HG03097 (cell line): ENCODE data around the gene TMEM200B.
"Not testable (repeated sequence)": the region's sequence is repeated elsewhere in the genome, so short reads cannot be mapped to it uniquely, and the experiment has no call there.

ENCODE experiments used
- ATAC-seq: cut with Tn5 transposase; IDR thresholded peaks from one replicate; pipeline ENCODE4 v1.9.1; 2021; ENCODE audit not compliant: unreplicated experiment, low FRiP score

Gene TMEM200B

DNA sequence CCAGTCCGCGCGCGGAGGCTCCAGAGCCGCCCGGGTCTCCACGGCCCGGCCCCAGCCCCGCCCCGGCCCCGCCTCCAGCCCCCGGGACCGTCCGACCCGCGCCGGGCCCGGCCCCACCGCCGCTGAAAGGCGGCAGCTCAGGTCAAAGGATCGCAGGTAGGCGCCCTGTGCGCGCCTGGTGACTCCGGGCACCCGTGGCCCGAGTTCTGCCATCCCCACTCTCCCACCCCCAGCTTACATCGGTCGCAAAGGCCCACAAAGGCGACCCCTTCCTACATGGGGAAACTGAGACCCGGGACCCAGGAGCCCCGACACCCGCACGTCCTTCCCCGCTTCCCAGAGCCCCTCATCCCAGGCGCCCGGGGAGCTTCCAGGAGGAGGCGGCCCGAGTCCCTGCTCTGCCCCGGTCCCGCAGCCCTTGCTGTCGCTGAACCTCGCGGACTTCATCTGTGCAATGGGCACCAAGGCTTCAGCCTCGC, at the start of gene TMEM200B:
TSS of gene TMEM200B (minus strand) at position 17 of the 479 bp plus-strand sequence. CDS start 2,075 bp downstream, outside the sequence.
- ATAC-seq = no peak

DNA sequence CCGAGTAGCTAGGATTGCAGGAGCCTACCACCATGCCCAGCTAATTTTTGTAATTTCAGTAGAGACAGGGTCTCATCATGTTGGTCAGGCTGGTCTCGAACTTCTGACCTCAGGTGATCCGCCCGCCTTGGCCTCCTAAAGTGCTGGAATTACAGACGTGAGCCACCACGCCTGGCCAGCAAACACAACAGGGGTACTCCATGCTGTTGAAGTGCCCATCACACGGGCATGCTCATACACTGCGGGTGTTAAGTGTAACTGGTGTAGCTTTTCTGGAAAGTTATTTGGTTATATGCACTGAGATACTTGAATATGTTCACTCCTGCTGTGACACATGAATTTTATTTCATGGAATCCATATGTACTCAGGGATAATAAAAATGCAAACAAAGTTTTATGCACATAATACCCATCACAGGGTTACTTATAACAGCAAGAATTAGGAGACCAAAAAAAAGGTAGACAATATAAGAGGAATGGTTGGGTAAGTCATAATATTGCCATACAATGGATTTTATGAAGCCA, 48.8 kb upstream of the TMEM200B start:
- no peak for ATAC-seq

DNA sequence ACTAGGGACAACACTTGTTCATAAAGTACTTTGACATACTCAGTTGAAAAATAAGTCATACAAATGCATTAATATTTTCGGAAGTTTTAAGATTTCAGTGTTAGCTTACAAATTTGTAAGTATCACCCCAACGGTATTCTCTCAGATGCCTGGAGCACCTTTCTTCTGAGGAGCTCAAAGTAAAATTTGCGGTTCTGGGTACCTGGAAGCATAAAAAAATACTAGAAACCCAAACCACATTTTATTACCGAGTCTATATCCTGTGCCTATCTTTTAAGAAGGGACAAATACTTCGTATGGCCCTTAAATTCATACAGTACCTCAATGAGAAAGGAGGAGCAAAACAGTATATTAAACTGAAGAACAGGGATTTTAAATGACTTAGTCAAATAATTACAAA, 47.8 kb upstream of the TMEM200B start:
- no peak for ATAC-seq

DNA sequence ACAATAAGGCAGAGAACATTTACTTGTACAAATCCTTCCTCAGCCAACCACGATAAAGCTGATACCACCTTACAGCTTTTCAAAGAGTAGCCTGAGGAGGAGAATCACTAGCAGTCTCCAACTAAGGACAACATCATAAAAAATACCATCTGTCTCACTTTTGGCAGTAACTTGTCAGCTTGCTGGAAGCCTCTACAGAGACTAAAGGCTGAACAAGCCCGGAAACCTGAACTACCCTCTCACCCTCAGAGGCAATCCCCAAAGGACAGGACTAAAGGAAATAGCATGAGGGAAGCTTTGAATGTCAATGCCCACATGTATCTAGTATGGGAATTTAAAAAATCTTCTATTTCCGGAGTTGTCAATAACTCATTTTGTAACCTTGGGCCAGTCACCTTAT, 47.4 kb upstream of the TMEM200B start:
- no peak for ATAC-seq

DNA sequence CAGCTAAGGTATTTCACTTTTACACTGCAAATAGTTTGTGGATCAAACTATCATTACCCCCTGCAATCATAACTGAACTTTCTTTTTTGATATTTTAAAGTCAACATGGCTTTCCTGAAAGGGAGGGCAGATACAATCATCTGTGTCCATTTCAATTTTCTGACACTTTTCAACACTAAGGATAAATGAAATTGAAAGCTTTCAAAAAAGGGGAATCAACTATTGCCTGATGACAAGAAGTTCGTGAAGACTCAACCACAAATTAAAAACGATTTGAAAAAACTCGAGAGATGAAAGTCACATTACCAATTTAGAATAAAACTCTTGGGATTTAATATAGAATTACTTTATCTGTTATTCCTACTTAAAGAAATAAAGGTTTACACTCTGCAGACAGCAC, 46.3 kb upstream of the TMEM200B start:
- no peak for ATAC-seq

DNA sequence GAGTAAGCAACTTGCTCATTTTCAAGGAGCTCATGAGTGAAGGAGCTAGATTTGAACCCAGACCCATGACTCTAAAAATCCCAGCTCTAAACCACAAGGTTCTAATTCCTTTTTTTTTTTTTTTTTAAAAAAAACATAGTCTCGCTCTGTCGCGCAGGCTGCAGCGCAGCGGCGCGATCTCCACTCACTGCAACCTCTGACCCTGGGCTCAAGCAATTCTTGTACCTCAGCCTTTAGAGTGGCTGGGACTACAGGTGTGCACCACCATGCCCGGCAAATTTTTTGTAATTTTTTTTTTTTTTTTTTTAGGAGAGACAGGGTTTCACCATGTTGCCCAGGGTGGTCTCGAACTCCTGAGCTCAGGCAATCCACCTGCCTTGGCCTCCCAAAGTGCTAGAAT, 44.2 kb upstream of the TMEM200B start:
- no peak for ATAC-seq

DNA sequence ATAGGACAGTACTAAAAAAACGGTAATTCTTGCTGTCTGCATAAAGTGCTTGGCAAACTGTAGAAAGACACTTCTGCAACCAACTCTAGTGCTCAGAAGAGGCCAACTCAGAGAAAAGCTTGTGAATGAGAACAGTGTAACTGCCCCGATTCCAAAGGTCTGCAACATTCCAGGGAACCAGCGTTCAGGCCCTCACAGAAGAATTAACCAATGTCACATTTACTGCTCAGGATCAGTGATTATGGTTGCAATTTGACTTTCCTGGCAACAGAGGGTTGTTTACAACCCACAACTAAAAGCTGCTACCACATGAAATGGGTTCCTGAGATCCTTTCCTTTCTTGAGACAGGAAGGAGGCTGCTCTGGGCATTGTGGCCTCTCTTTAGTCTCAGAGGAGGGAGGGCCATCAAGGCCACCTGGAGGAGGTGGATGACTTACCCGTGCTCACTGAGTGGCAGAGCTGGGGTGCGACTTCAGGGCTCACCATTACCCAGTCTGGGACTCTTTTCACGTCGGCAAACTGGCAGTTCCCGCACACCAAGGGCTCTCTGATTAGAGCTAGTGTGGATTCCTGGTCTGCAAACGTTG, 42.7 kb upstream of the TMEM200B start:
- no peak for ATAC-seq

DNA sequence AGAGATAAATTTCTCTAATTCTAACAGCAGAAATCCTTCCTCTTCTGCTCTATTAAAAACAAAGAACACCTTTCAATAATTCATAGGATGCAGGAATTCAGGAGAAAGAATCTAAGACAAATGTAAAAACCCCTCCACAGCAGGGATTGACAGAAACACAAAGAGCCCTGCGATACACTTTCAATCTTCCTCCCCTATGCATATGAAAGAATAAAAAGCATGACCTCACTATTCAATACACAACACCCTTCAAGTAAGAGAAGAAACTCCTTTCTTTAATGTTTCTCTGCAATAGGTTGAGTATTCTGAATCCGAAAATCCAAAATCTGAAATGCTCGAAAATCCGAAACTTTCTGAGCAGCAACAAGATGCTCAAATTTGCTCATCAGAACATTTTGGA, 40.9 kb upstream of the TMEM200B start:
- ATAC-seq = no peak

DNA sequence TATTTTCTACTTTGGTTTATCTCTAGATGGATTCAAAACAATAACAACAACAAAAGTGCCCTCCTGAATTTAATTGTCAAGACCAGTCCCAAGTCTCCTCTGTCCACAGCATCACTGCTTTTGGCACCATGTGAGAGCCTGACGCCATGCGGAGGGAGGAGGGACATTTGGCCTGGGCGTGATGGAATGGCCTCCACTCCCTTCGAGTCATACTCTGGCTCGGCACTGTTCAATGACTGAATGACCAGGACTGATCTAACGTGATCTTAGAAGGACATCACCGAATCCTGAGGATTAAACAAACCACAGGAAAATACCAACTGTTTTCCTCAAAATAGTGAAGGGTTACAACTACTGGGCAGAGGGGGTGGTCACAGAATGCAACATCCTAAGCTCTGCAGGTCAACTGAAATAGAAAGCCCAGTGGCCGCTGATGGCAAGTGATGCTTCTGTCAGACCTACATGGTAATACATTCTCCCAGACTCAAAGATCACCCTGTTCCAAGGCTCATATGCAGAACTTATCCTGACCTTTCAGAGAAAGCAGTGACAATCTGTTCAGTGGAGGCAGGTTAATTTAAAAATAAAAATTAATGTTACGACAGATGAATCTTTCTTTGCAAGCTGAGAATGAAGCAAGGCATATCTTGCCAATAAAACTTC, 38.9 kb upstream of the TMEM200B start:
- no peak for ATAC-seq

DNA sequence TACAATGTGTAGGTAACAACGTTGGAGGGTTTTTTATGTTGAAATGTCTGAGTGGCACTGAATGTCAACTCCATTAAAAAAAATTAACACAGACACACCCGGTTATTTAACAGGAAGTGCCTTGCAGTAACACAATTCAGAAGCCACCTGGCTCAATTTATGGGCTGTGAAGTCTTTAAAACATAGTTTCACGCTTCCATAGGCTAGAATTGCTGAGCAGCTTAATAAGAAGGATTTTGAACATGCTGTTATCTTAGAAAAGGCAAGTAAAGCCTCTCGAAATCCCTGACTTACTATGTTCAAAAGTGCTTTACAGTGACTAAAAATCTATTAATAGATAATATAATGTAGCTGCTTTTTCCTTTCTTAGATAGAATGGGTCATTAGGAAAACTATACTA, 38.3 kb upstream of the TMEM200B start:
- ATAC-seq = no peak

DNA sequence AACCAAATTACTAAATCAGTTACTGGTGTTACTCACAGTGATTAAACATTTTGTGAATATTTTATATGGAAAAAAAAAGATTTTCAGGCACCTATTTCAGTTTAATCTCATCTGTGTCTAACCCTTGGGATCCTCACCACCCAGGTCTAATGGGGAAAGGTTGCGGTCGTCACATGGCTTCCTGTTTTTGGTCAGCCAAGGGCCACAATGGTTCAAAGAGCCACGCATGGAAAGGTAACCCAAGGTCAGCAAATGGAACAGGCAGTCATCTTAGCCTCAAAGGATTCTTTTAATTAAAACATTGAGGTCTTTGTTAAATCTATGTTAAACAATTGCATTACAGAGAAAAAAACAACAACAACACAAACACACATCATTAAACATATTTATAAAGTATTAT, 36.1 kb upstream of the TMEM200B start:
- ATAC-seq = no peak

DNA sequence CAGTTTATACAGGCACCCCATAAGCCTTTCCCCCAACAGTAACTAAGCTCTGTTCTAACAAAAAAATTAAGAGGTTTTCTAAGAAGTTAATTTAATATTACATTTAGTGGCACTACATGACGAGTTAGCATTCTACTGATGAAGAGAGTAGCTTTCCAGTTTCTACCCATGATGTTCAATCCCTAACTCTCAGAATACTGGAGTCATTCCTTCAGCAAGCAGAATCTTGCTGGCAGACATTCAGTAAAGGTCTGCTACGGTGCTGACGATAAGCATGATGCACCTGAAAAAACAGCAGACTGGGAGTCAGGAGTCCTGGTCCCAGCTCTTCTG, 33.5 kb upstream of the TMEM200B start:
- no peak for ATAC-seq

DNA sequence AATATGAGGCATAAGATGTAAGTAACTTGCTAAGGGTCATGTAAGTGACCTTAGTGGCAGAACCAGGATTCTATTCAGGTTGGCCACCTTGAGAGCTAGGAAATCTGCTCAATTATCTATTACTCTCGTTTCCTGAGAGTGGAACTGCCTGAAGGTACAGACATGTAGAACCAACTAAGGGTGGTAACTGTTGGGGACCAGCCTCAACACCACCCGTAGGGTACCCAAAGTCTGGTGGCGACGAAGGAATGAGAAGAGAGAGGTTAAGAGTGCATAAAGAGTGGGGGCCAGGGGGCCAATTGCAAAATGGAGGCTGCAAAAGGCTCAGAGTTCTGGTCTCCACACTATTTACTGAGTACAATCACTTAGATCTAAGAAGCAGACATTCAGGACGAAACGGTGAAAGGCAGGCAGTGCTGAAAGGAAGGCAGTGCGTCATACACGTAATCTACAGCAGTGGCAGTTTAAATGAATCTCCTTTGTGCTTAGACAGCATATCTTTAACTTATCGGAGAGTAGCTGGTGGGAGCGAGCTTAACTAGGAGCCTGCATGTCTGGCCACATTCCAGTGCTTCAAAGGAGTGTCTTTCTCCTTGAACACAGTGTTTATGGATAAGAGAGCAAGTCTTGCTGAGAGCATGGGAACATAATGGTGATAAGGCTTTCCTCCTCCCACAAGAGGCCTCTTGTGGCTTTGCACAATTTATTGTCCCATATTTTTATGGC, 33.0 kb upstream of the TMEM200B start:
- ATAC-seq = no peak

DNA sequence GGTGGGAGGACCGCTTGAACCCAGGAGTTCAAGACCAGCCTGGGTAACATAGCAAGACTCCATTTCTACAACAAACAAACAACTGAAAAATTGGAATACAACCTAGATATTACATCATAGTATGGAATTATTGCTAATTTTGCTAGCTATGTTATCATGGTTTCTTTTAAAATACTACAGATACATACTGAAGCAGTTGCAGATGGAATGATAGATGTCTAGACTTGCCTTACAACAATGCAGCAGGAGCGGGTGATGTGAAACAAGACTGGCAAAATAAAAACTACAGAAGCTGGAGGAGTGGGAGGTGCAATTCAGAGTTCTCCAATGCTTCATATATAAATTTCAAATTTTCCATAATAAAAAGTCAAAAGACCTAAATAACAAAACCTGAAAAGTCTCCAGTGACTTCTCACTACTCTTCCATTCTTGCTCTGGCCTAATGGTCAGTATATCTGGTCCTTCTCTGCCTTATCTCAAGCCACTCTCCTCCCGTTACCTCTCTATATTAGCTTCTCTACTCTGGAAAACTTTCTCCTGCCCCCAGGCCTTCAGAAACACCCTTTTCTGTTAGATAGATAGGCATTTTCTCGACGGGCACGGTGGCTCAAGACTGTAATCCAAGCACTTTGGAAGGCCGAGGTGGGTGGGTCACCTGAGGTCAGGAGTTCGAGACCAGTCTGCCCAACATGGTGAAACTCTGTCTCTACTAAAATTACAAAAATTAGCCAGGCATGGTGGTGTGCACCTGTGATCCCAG, 28.5 kb upstream of the TMEM200B start:
- no peak for ATAC-seq

DNA sequence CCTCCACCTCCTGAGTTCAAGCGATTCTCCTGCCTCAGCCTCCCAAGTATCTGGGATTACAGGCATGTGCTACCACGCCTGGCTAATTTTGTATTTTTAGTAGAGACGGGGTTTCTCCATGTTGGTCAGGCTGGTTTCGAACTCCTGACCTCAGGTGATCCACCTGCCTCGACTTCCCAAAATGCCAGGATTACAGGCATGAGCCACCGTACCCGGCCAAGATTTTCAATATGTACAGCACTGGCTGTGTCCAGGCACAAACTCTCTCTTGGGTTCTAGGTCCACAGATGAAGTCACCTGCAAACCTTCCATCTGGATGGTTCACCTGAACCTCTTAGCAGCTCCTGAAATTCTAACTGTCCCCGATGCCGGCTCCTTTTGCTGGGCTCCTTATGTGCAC, 26.6 kb upstream of the TMEM200B start:
- ATAC-seq = not testable (repeated sequence)

DNA sequence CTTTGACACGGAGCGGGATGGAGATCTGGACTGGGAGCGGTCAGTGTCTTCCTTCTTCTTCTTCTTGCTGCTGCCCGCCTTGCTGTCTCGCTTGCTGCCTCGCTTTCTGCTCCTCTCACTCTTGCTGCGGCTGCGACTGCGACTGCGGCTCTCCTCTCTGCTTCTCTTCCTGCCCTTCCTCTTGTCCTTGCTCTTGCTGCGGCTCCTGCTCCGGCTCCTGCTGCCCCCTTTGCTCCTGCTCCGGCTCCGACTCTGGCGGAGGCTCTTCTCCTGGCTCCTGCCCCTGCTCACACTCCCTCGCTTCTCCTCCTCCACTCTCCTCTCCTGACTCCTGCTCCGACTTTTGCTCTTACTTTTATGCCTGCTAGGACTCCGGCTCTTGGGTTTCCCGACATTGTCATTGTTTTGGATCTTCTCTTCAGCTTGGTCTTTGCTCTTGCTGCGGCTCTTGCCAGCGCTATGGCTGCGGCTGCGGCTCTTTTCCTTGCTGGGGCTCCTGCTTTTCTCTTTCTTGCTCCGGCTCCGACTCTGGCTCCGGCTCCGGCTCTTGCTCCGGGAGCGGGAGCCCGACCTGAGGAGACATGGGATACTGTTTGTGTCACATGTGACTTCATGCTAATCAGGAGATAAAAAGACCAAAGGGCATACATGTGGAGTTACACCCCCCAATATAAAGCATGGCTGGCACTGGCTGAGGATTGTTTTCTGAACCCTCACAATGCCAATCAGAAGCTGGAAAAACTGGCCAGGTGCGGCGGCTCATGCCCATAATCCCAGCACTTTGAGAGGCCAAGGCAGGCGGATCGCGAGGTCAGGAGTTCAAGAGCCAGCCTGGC, 25.2 kb upstream of the TMEM200B start:
- ATAC-seq = no peak

DNA sequence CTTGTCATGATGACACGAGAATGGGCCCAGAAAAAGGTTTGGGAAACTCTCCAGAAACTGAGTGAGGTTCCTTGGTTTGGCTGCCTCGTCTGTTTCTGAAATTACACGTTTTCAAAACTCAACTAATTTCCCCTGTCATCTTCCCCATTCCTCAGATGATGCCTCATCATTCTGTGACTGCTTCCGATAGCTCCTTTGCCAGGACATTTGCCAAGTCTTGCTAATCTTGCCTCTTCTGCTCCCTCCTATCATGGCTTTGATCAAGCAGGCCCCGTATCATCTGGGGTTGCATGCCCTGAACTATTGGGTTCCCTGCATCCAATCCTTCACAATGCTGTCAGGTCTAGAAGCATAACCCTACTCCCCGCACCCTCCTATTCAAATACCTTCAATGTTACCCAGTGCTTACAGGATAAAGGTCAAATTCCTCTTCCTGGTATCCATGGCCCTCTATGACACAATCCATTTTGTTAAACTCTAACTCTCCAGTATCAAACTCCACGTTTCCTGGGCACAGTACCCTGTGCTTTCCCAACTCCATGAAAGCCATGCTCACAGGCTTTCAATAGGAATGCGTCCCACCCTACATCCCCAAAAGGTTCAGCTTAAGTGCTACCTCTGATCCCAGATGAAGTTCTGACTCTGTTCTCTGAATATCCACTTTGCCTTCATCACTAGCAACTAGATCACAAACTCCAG, 22.2 kb upstream of the TMEM200B start:
- no peak for ATAC-seq

DNA sequence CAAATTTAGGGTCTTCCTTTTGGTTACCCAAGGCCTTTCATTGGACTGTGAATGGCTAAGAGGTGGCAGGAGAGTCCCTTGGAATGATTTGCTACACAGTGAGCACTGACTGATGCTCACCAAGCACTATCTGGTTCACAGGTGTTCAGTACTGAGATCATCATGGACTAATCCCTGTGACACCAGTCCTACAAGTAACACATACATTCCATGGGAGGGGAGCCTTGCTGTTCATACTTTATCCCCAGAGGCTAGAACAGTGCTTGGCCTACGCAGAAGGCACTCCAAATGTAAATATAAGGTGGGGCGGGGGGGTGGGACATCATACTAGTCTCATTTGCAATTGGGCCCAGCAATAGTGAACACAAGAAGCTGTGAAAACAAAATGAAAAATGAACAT, 20.5 kb upstream of the TMEM200B start:
- ATAC-seq = no peak

DNA sequence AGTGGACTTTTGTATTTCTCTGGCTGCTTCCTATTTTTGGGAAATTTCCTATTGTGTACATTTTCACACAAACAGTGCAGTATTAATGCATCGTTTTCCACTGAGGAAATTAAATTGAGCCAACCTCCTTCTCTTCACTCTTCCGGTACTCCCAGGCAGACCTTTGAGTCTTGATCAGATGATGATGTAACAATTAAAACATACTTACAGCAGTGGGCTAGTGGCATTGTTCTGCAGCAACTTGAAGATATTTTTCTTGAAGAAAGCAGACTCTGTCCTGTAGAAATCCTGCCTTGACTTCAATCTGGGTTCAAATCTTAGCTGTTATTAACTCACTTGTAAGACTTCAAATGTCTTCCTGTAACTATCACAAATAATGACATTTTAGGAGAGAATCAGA, 19.0 kb upstream of the TMEM200B start:
- ATAC-seq = no peak
